Right ventricle myocardium superior (tissue), 1 donor: ENCODE data around the gene GEN1. TPM values are rescaled to one million over a fixed set of nuclear protein-coding genes. Genes with fewer than 3 reads are reported as not detected.

Source experiments
- ATAC-seq: fragments of 200-7000 bp; cut with Tn5 transposase; one replicate; pipeline ENCODE4 v1.9.1; 2020; ENCODE audit warnings: mild to moderate bottlenecking; ENCODE audit not compliant: poor library complexity
- DNase-seq: peaks from one replicate; pipeline ENCODE4 v3.0.0-alpha.2; 2020
- intact Hi-C: fragments of 100-400 bp; cut with DNase I; formaldehyde crosslinking; loops from one replicate; pipeline ENCODE4 v1.11.2; 2022
- total RNA-seq: library from RNA; stranded (reverse); fragmentation: NEBNext Ultra II Directional; extraction: Animal tissue kit (Norgen Biotek cat#: 25700); gene quantifications from one replicate; pipeline ENCODE4 v1.2.1, GENCODE V29; 2021
- donor health status: DM: no; HTN: yes; CAD: no; lungs with severe emphysema.

The GEN1 gene
- total RNA-seq, 1 donor from 2014 or later = 4.5 TPM

GRCh38 chr2:17791121-17791816 is 37.3 kb downstream of the GEN1 start:
- DNase-seq (no peak), ATAC-seq (no peak)
- intact Hi-C loops = no loop called here

- intact Hi-C loops = no loop called here
- no peak for ATAC-seq
- no peak for DNase-seq
Measured at GRCh38 chr2:17791817-17792130, 37.8 kb downstream of the GEN1 start.

- intact Hi-C loops = no loop called here
- ATAC-seq = no peak
- DNase-seq = no peak
Measured at GRCh38 chr2:17792515-17792914, 38.6 kb downstream of the GEN1 start.

- intact Hi-C loops = no loop called here
- no peak for DNase-seq
- ATAC-seq = no peak
Measured at GRCh38 chr2:17793296-17793695, 39.4 kb downstream of the GEN1 start.

DNA sequence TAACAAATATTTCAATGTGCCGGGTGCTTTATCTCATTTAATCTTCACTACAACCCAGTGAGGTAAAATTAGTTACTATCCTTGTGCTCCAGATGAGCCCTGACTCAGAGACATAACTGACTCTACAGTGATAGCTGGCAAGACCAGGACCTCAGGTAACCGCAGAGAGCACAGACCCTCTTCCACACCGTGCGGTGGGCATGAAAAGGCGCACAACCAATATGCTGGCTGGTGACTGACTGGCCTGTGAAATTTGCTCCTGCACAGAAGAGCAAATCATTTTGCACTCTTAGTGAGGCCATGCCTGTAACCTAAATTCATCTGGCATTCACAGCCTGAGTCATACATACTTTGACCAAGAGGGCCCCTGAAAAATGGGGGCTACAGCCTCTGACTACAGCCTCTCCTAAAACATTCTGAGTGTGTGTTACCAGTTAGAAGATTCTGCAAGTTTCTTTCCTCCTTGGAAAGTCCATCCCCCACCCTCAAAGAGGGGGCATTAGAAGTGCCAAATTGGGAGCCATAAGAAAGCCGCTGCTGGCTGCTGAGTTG is 39.9 kb downstream of the GEN1 start:
- intact Hi-C loops = no loop called here
- DNase-seq (no peak), ATAC-seq (no peak)

GRCh38 chr2:17795309-17795708 is 41.4 kb downstream of the GEN1 start:
- no peak for DNase-seq
- intact Hi-C loops = no loop called here
- ATAC-seq = no peak

- intact Hi-C loops = no loop called here
- ATAC-seq (no peak), DNase-seq (no peak)
Measured at GRCh38 chr2:17798338-17798737, 44.4 kb downstream of the GEN1 start.

DNA sequence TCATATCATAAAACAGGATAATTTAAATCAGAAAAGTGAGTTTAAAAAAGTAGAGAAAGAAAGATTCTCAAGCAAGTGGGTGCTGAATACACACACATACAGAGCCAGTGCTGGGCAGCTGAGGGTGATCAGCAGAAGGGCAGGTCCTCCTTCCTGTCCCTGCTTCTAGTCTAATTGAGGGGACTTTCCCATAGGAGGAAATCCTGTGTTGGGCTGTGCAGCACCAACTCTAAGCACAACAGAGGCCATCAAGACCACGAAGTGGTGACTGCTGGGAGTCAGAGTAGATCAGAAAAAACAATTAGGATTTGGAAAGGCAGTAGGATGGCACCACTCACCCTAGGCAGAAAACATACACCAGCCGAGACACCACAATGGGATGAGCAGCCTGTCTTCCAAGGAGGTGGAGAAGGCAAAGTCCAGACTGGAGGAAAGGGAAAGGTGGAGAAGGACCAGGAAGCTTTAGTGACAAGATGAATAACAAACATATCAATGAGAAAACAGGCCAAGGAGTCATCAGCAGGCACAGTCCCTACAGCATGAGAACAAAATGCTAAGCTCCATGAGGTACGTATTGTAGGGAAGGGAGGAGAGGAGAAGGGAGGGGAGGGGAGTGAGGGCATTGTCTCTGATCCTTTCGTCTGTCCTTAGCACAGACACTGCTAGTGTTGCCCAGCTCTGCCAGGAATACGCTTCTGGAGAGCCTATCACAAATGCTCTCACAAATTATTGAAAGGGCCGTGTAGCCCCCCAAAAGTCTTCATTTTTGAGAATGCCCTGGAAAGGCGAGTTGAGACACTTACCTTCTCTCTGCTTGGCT is 45.6 kb downstream of the GEN1 start:
- ATAC-seq (peak; percentile 76), DNase-seq (no peak)
- intact Hi-C loops = no loop called here

GRCh38 chr2:17800219-17800618 is 46.3 kb downstream of the GEN1 start:
- ATAC-seq (peak; percentile 93), DNase-seq (no peak)
- intact Hi-C loops = no loop called here

GRCh38 chr2:17800693-17801458 is 46.9 kb downstream of the GEN1 start:
- no peak for DNase-seq
- intact Hi-C loops = no loop called here
- no peak for ATAC-seq

DNA sequence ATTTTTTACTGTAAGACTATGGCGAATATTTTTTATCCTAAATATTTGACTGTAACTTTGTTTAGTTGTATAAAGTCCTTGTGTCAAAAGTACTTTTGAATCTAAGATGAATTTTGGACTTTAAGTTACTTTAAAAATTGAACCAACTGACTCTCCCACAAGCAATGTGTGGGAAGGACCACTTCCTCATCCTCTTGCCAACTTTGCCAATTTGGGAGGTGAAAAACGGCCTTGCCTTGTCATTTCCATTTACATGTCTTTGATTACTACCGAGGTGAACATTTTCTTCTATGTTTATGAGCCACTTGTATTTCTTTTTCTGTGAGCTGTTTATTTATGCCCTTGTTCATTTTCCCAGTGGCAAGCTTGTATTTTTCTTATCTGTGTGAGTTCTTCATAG is 49.6 kb downstream of the GEN1 start:
- intact Hi-C loops = no loop called here
- DNase-seq = no peak
- no peak for ATAC-seq

- no peak for DNase-seq
- ATAC-seq = no peak
- intact Hi-C loops = no loop called here
Measured at GRCh38 chr2:17804358-17804757, 50.4 kb downstream of the GEN1 start.

GRCh38 chr2:17805166-17805565 is 51.2 kb downstream of the GEN1 start:
- ATAC-seq (peak; percentile 53), DNase-seq (no peak)
- intact Hi-C loops = no loop called here

DNA sequence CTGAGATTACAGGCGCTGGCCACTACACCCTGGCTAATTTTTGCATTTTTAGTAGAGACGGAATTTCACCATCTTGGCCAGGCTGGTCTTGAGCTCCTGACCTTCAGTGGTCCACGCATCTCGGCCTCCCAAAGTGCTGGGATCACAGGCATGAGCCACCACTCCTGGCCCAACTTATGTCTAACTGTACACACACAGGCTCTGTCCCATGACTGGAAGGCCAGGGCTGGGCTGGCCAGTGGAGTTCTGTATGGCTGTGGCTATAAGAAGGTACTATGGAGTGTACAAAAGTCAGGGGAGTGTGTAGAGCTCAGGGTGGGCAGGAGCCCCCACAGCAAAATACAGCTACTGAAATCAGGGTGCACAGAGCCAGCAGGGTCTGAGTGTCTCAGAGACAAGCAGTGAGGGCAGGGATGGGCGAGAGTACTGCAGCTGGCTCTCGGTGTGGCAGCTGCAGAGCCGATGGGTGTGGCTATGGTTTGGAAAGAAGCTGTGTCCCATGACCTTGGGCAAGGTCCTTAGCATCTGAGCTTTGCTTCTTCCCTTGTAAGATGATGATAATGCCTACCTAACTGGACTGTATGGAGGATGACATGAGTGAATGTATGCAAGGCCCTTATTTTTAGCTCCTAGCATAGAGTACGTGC is 51.9 kb downstream of the GEN1 start:
- peak; percentile 62 for ATAC-seq
- intact Hi-C loops = no loop called here

GRCh38 chr2:17813010-17813741 is 59.2 kb downstream of the GEN1 start:
- peak; percentile 49 for ATAC-seq
- intact Hi-C loops = no loop called here

More for the DNA sequence above, 51.9 kb downstream of the GEN1 start:
- DNase-seq = no peak

GRCh38 chr2:17813742-17814473 is 60.0 kb downstream of the GEN1 start:
- DNase-seq = peak; percentile 59
- peak; percentile 79 for ATAC-seq
- intact Hi-C loops = no loop called here

More at GRCh38 chr2:17813010-17813741, 59.2 kb downstream of the GEN1 start:
- no peak for DNase-seq

DNA sequence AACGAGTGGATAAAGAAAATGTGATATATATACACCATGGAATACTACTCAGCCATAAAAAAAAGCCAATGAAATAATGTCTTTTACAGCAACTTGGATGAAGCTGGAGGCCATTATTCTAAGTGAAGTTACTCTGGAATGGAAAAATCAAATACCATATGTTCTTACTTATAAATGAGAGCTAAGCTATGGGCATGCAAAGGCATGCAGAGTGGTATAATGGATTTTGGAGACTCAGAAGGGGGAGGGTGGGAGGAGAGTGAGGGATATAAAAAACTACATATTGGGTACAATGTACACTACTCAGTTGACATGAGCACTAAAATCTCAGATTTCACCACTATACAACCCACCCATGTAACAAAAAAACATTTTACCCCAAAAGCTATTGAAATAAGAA is 60.7 kb downstream of the GEN1 start:
- ATAC-seq (no peak), DNase-seq (no peak)
- intact Hi-C loops = no loop called here
